H9 (cell line): ENCODE measurements around the gene ANKMY2. TPM values are rescaled to one million over a fixed set of nuclear protein-coding genes. Genes with fewer than 3 reads are reported as not detected.

ENCODE experiments used
- DNase-seq: peaks from one replicate; pipeline ENCODE4 v3.0.0-alpha.2; 2017
- H2AFZ ChIP-seq: one replicate; pipeline ENCODE4 v1.6.1; 2013; ENCODE audit warnings: mild to moderate bottlenecking, low read length, control low read depth, moderate library complexity
- H2AK5ac ChIP-seq: 2 replicates; pipeline ENCODE4 v1.6.1; 2013; ENCODE audit warnings: low read length, control low read depth, mixed read lengths; ENCODE audit not compliant: insufficient read length
- H2BK120ac ChIP-seq: one replicate; pipeline ENCODE4 v1.6.1; 2013; ENCODE audit warnings: low read depth, mild to moderate bottlenecking, low read length, control low read depth, inconsistent platforms; ENCODE audit not compliant: poor library complexity, severe bottlenecking
- H2BK12ac ChIP-seq: 2 replicates; pipeline ENCODE4 v1.6.1; 2013; ENCODE audit warnings: low read length, control low read depth, mixed read lengths, low read depth; ENCODE audit not compliant: insufficient read length
- H2BK15ac ChIP-seq: 2 replicates; pipeline ENCODE4 v1.6.1; 2013; ENCODE audit warnings: low read depth, low read length, control low read depth
- H2BK20ac ChIP-seq: one replicate; pipeline ENCODE4 v1.6.1; 2013; ENCODE audit warnings: low read depth, mild to moderate bottlenecking, low read length, control low read depth, inconsistent platforms; ENCODE audit not compliant: poor library complexity, severe bottlenecking
- H2BK5ac ChIP-seq: 2 replicates; pipeline ENCODE4 v1.6.1; 2013; ENCODE audit warnings: low read length, control low read depth, mixed read lengths; ENCODE audit not compliant: insufficient read length
- H3K14ac ChIP-seq: 2 replicates; pipeline ENCODE4 v1.6.1; 2013; ENCODE audit warnings: low read length, control low read depth; ENCODE audit not compliant: insufficient read depth
- H3K18ac ChIP-seq: 2 replicates; pipeline ENCODE4 v1.6.1; 2013; ENCODE audit warnings: low read depth, mild to moderate bottlenecking, mixed read lengths, low read length, control low read depth; ENCODE audit not compliant: insufficient read length
- H3K23ac ChIP-seq: 2 replicates; pipeline ENCODE4 v1.6.1; 2013; ENCODE audit warnings: low read length, control low read depth, mixed read lengths, low read depth; ENCODE audit not compliant: insufficient read length
- H3K23me2 ChIP-seq: 2 replicates; pipeline ENCODE4 v1.6.1; 2013; ENCODE audit warnings: low read depth, mild to moderate bottlenecking, mixed read lengths, low read length, control low read depth; ENCODE audit not compliant: insufficient read length, poor library complexity, severe bottlenecking
- H3K27ac ChIP-seq: 2 replicates; pipeline ENCODE4 v1.5.1; 2013; ENCODE audit warnings: low read length, control low read depth, mixed read lengths, low read depth; ENCODE audit not compliant: insufficient read length
- H3K27me3 ChIP-seq: 2 replicates; pipeline ENCODE4 v1.6.1; 2013; ENCODE audit warnings: low read length, control low read depth, inconsistent platforms; ENCODE audit not compliant: insufficient read depth
- H3K4ac ChIP-seq: 2 replicates; pipeline ENCODE4 v1.6.1; 2013; ENCODE audit warnings: low read depth, mild to moderate bottlenecking, control low read depth, inconsistent platforms, low read length, moderate library complexity
- H3K4me1 ChIP-seq: 2 replicates; pipeline ENCODE4 v1.6.1; 2013; ENCODE audit warnings: low read length, control low read depth, inconsistent platforms; ENCODE audit not compliant: insufficient read depth
- H3K4me2 ChIP-seq: 2 replicates; pipeline ENCODE4 v1.6.1; 2013; ENCODE audit warnings: low read length, control low read depth, mixed read lengths; ENCODE audit not compliant: insufficient read length, insufficient read depth
- H3K56ac ChIP-seq: 2 replicates; pipeline ENCODE4 v1.6.1; 2013; ENCODE audit warnings: low read depth, mild to moderate bottlenecking, mixed read lengths, low read length, control low read depth; ENCODE audit not compliant: insufficient read length
- H3K79me1 ChIP-seq: 2 replicates; pipeline ENCODE4 v1.6.1; 2013; ENCODE audit warnings: low read depth, mild to moderate bottlenecking, moderate library complexity, low read length, control low read depth, inconsistent platforms; ENCODE audit not compliant: insufficient read depth, poor library complexity, severe bottlenecking
- H3K79me2 ChIP-seq: 2 replicates; pipeline ENCODE4 v1.6.1; 2013; ENCODE audit warnings: low read length, control low read depth, inconsistent platforms; ENCODE audit not compliant: insufficient read depth
- H3K9ac ChIP-seq: 2 replicates; pipeline ENCODE4 v1.6.1; 2013; ENCODE audit warnings: low read length, control low read depth, mixed read lengths; ENCODE audit not compliant: insufficient read length; ENCODE audit errors: extremely low read depth
- H3K9me3 ChIP-seq: one replicate; pipeline ENCODE4 v1.6.1; 2013; ENCODE audit warnings: low read depth, low read length, inconsistent platforms; ENCODE audit not compliant: control insufficient read depth
- H3T11ph ChIP-seq: one replicate; pipeline ENCODE4 v1.6.1; 2013; ENCODE audit warnings: mild to moderate bottlenecking, low read length, control low read depth, inconsistent platforms
- H4K20me1 ChIP-seq: one replicate; pipeline ENCODE4 v1.6.1; 2013; ENCODE audit not compliant: control insufficient read depth, insufficient read length, insufficient read depth
- H4K5ac ChIP-seq: 2 replicates; pipeline ENCODE4 v1.6.1; 2013; ENCODE audit warnings: low read depth, mild to moderate bottlenecking, mixed read lengths, low read length, control low read depth; ENCODE audit not compliant: insufficient read length
- H4K8ac ChIP-seq: replicated peaks from 2 replicates; pipeline ENCODE4 v1.6.1; 2013; ENCODE audit warnings: low read length, control low read depth, mixed read lengths, low read depth; ENCODE audit not compliant: insufficient read length
- H4K91ac ChIP-seq: 2 replicates; pipeline ENCODE4 v1.6.1; 2013; ENCODE audit warnings: low read depth, mild to moderate bottlenecking, moderate library complexity, mixed read lengths, low read length, control low read depth; ENCODE audit not compliant: insufficient read length
- H3K27ac Mint-ChIP-seq, 3 experiments: 2 replicates in 2 of 3; 3 replicates in 1 of 3; pipeline ENCODE4 v1.8.0; 2020 to 2021; ENCODE audit warnings: mixed read lengths in 3 of 3, mild to moderate bottlenecking in 1 of 3, moderate library complexity in 1 of 3
- H3K27me3 Mint-ChIP-seq: 2 replicates; pipeline ENCODE4 v1.8.0; 2021; ENCODE audit warnings: low read depth, mild to moderate bottlenecking, moderate library complexity, mixed read lengths
- H3K36me3 Mint-ChIP-seq, 3 experiments: 2 replicates in 2 of 3; 3 replicates in 1 of 3; pipeline ENCODE4 v1.8.0; 2020 to 2021; ENCODE audit warnings: low read depth in 3 of 3, mixed read lengths in 3 of 3; ENCODE audit not compliant: insufficient read depth in 1 of 3
- H3K4me1 Mint-ChIP-seq, 2 experiments: 2 replicates each; pipeline ENCODE4 v1.8.0; 2020; ENCODE audit warnings: mixed read lengths in 2 of 2
- H3K4me3 Mint-ChIP-seq, 2 experiments: 2 replicates in 1 of 2; 3 replicates in 1 of 2; pipeline ENCODE4 v1.8.0; 2020 to 2021; ENCODE audit warnings: mild to moderate bottlenecking in 2 of 2, mixed read lengths in 2 of 2, moderate library complexity in 1 of 2
- H3K9me3 Mint-ChIP-seq, 2 experiments: 2 replicates in 1 of 2; 3 replicates in 1 of 2; pipeline ENCODE4 v1.8.0; 2020; ENCODE audit warnings: mild to moderate bottlenecking in 2 of 2, mixed read lengths in 2 of 2, moderate library complexity in 1 of 2
- CTCF ChIP-seq: fragments of 200-600 bp; sonication (generic); conservative IDR thresholded peaks from 3 replicates; pipeline ENCODE4 v1.8.0; 2021; ENCODE audit warnings: antibody characterized with exemption, mild to moderate bottlenecking
- WGBS: extraction: QIAGEN DNeasy Blood & Tissue Kit; methylation state at CpG from one replicate; pipeline ENCODE4 v1.1.7; 2013; ENCODE audit warnings: missing lambda C conversion rate, low lambda C conversion rate, mixed read lengths; ENCODE audit not compliant: insufficient read length; ENCODE audit errors: extremely low coverage; 5-methylcytosine and 5-hydroxymethylcytosine counted together
- total RNA-seq: library from RNA; stranded (reverse); gene quantifications from 2 replicates; pipeline ENCODE4 v1.2.1, GENCODE V29; 2021

Gene ANKMY2
- total RNA-seq, 1 experiment from 2014 or later = 12.7 TPM

DNA sequence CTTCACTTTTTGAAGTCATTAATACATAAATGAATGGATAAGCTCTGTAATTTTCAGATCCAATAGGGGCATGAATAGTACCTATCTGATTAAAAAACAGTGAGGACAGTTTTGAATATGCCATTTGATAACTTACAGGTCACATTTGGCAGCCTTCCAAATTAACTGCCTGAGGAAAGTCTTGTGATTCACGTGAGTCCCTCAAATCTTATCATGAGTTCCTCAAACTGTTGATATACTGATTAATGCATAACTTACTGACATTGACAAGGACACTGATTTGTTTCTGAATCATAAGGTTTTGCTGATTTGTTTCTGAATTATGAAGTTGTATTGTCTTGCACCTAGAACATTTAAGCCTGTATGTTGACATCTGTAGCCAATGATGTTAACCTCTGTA lies 55.1 kb downstream of the ANKMY2 start:
- Histone ChIP-seq H4K5ac (no peak overlapping the region), H3T11ph (no peak overlapping the region), H2BK15ac (no peak overlapping the region), H3K9me3 (no peaks in the 10 kb centered on the region), H3K27ac (no peak overlapping the region), H3K4ac (no peak overlapping the region), H2BK20ac (no peak overlapping the region), H3K79me1 (no peaks in the 10 kb centered on the region), H3K14ac (no peak overlapping the region), H2BK12ac (no peak overlapping the region), H3K4me1 (peaks cover 2% of the 10 kb centered on the region; the same call in 1 of the 2 replicates), H2AFZ (no peak overlapping the region), H3K9ac (no peak overlapping the region), H4K8ac (no peak overlapping the region), H3K4me2 (no peak overlapping the region), H3K56ac (no peak overlapping the region), H4K20me1 (no peaks in the 10 kb centered on the region), H2BK5ac (no peak overlapping the region), H3K23me2 (no peaks in the 10 kb centered on the region), H2BK120ac (no peak overlapping the region), H2AK5ac (no peak overlapping the region), H3K27me3 (no peaks in the 10 kb centered on the region), H3K23ac (no peak overlapping the region), H3K18ac (no peak overlapping the region), H3K79me2 (no peaks in the 10 kb centered on the region), H4K91ac (no peak overlapping the region)
- no peak for TF ChIP-seq CTCF
- WGBS = no CpG with 5 or more reads among the region's 1 CpG
- peaks cover 0 to 2% (median 0%) of the 10 kb centered on the region in 3 experiments; a peak in 2 of 7 replicates for H3K36me3 Mint-ChIP-seq
- no peak overlapping the region for H3K27ac Mint-ChIP-seq
- peaks cover 6 to 14% of the 10 kb centered on the region in 2 experiments for H3K4me1 Mint-ChIP-seq
- no peaks in the 10 kb centered on the region for H3K9me3 Mint-ChIP-seq
- peaks cover 3% of the 10 kb centered on the region; the same call in 1 of the 2 replicates for H3K27me3 Mint-ChIP-seq
- DNase-seq = no peak
- no peak overlapping the region for H3K4me3 Mint-ChIP-seq
